ENCODE data around the gene SLC38A10.

Gene SLC38A10

GRCh38 chr17:81196505-81197408 is 98.3 kb downstream of the SLC38A10 start:
- Histone ChIP-seq H3K9me3 (no peaks in the 10 kb centered on the region), H3K4me3 (ENCODE audit: low read depth, low read length) (no peak overlapping the region), H3K36me3 (peaks cover 12% of the 10 kb centered on the region), H3K27me3 (no peaks in the 10 kb centered on the region), H3K4me1 (peaks cover 23% of the 10 kb centered on the region)
- no peak for TF ChIP-seq CTCF (IDR thresholded peaks at IDR 0.05; ENCODE audit: low read depth, low read length)
- no peak for DNase-seq

GRCh38 chr17:81195941-81196495 is 99.1 kb downstream of the SLC38A10 start:
- Histone ChIP-seq H3K27me3 (no peaks in the 10 kb centered on the region), H3K9me3 (no peaks in the 10 kb centered on the region), H3K4me1 (peaks cover 20% of the 10 kb centered on the region), H3K36me3 (peaks cover 12% of the 10 kb centered on the region), H3K4me3 (ENCODE audit: low read depth, low read length) (no peak overlapping the region)
- TF ChIP-seq CTCF (IDR thresholded peaks at IDR 0.05; ENCODE audit: low read depth, low read length): no peak
- no peak for DNase-seq

Measured in BE2C (cell line).